Smooth muscle cell (in vitro differentiated cells): ENCODE measurements around the gene KIF23. TPM values are rescaled to one million over a fixed set of nuclear protein-coding genes. Genes with fewer than 3 reads are reported as not detected.

Source experiments
- DNase-seq: peaks from one replicate; lab custom pipeline; 2025; ENCODE audit not compliant: unreplicated experiment; lab: John Stamatoyannopoulos, UW
- H2AFZ ChIP-seq: fragments of 200-600 bp; sonication (generic); 2 replicates; pipeline ENCODE4 v1.6.0; 2016; ENCODE audit warnings: antibody characterized with exemption, low read depth, mild to moderate bottlenecking
- H3F3A ChIP-seq: fragments of 200-600 bp; sonication (generic); 2 replicates; pipeline ENCODE4 v1.6.0; 2017; ENCODE audit warnings: antibody characterized with exemption, low read depth
- H3K27ac ChIP-seq: fragments of 200-600 bp; sonication (generic); 2 replicates; pipeline ENCODE4 v1.5.1; 2016; ENCODE audit warnings: low read depth, mild to moderate bottlenecking
- H3K27me3 ChIP-seq: fragments of 200-600 bp; sonication (generic); 2 replicates; pipeline ENCODE4 v1.6.1; 2016; ENCODE audit warnings: low read depth, mild to moderate bottlenecking
- H3K36me3 ChIP-seq: fragments of 200-600 bp; sonication (generic); 2 replicates; pipeline ENCODE4 v1.5.1; 2016; ENCODE audit warnings: low read depth
- H3K4me1 ChIP-seq: fragments of 200-600 bp; sonication (generic); 2 replicates; pipeline ENCODE4 v1.5.1; 2016; ENCODE audit warnings: low read depth
- H3K4me2 ChIP-seq: fragments of 200-600 bp; sonication (generic); 2 replicates; pipeline ENCODE4 v1.6.0; 2016; ENCODE audit warnings: mild to moderate bottlenecking
- H3K4me3 ChIP-seq: fragments of 200-600 bp; sonication (generic); 2 replicates; pipeline ENCODE4 v1.5.1; 2016; ENCODE audit warnings: mild to moderate bottlenecking
- H3K79me2 ChIP-seq: fragments of 200-600 bp; sonication (generic); 2 replicates; pipeline ENCODE4 v1.6.0; 2016; ENCODE audit warnings: low read depth, mild to moderate bottlenecking
- H3K9ac ChIP-seq: fragments of 200-600 bp; sonication (generic); 2 replicates; pipeline ENCODE4 v1.6.0; 2016; ENCODE audit warnings: low read depth
- H3K9me3 ChIP-seq: fragments of 200-600 bp; sonication (generic); replicated peaks from 2 replicates; pipeline ENCODE4 v1.5.1; 2016; ENCODE audit warnings: low read depth
- H4K20me1 ChIP-seq: fragments of 200-600 bp; sonication (generic); 2 replicates; pipeline ENCODE4 v1.6.0; 2016; ENCODE audit warnings: low read depth
- CTCF ChIP-seq: fragments of 200-600 bp; sonication (generic); IDR thresholded peaks from 2 replicates; pipeline ENCODE4 v1.5.1; 2017; ENCODE audit warnings: borderline replicate concordance, mild to moderate bottlenecking, antibody characterized with exemption; ENCODE audit not compliant: insufficient read depth, poor library complexity, severe bottlenecking
- WGBS: methylation state at CpG from one replicate; pipeline ENCODE4 v1.1.7; 2016; ENCODE audit warnings: low lambda C conversion rate; 5-methylcytosine and 5-hydroxymethylcytosine counted together
- polyA plus RNA-seq: library from polyadenylated mRNA; unstranded; fragments of >200 nt; fragmentation: Nextera tagmentation; extraction: Ambion mirVana; gene quantifications from 2 replicates; pipeline ENCODE4 v1.2.1, GENCODE V29; 2016
- total RNA-seq: library from RNA; depleted of rRNA; stranded (reverse); fragments of >200 nt; gene quantifications from 2 replicates; pipeline ENCODE4 v1.2.3, GENCODE V29; 2014

The KIF23 gene
- total and polyA plus RNA-seq, 2 experiments from 2014 or later = 14.3 to 44.1 TPM

GRCh38 chr15:69493406-69493805 lies 79.3 kb downstream of the KIF23 start:
- Histone ChIP-seq H3K4me1 (no peaks in the 10 kb centered on the region), H3K9me3 (no peaks in the 10 kb centered on the region), H3K27ac (no peak overlapping the region), H3K4me3 (no peak overlapping the region), H2AFZ (no peak overlapping the region), H3K27me3 (no peaks in the 10 kb centered on the region), H4K20me1 (no peaks in the 10 kb centered on the region), H3K36me3 (no peaks in the 10 kb centered on the region), H3K9ac (no peak overlapping the region), H3K79me2 (no peaks in the 10 kb centered on the region), H3K4me2 (no peak overlapping the region), H3F3A (no peaks in the 10 kb centered on the region)
- DNase-seq = no peak
- WGBS = 93% methylated on average over 2 of the region's 2 CpGs
- TF ChIP-seq CTCF = no peak

- no peak for TF ChIP-seq CTCF
- Histone ChIP-seq H3K27me3 (no peaks in the 10 kb centered on the region), H3K4me3 (no peak overlapping the region), H3K27ac (no peak overlapping the region), H3K79me2 (no peaks in the 10 kb centered on the region), H3K4me2 (no peak overlapping the region), H3K9ac (no peak overlapping the region), H3K4me1 (peaks cover 6% of the 10 kb centered on the region), H3K36me3 (no peaks in the 10 kb centered on the region), H3F3A (no peaks in the 10 kb centered on the region), H3K9me3 (no peaks in the 10 kb centered on the region), H4K20me1 (no peaks in the 10 kb centered on the region), H2AFZ (no peak overlapping the region)
- DNase-seq = no peak
- 83% methylated on average over 2 of the region's 2 CpGs for WGBS
Measured at GRCh38 chr15:69496001-69496400, 81.9 kb downstream of the KIF23 start.

- Histone ChIP-seq H3K4me2 (no peak overlapping the region), H3K9me3 (no peaks in the 10 kb centered on the region), H3K79me2 (no peaks in the 10 kb centered on the region), H3K36me3 (no peaks in the 10 kb centered on the region), H3K27ac (no peak overlapping the region), H2AFZ (no peak overlapping the region), H3K4me1 (peaks cover 6% of the 10 kb centered on the region), H3K4me3 (no peak overlapping the region), H3F3A (no peaks in the 10 kb centered on the region), H3K27me3 (no peaks in the 10 kb centered on the region), H3K9ac (no peak overlapping the region), H4K20me1 (no peaks in the 10 kb centered on the region)
- WGBS = 89% methylated on average over 1 of the region's 1 CpG
- no peak for TF ChIP-seq CTCF
- no peak for DNase-seq
Measured at GRCh38 chr15:69497076-69497475, 82.9 kb downstream of the KIF23 start.

- no peaks in the 10 kb centered on the region for H4K20me1 ChIP-seq
- no peak for DNase-seq
- H3K27ac ChIP-seq = no peak overlapping the region
- H3K9me3 ChIP-seq = no peaks in the 10 kb centered on the region
- H3K36me3 ChIP-seq = no peaks in the 10 kb centered on the region
- H3K9ac ChIP-seq = no peak overlapping the region
- no peak overlapping the region for H3K4me2 ChIP-seq
- no peaks in the 10 kb centered on the region for H3K27me3 ChIP-seq
- no peak for TF ChIP-seq CTCF
- no peak overlapping the region for H2AFZ ChIP-seq
- peaks cover 6% of the 10 kb centered on the region for H3K4me1 ChIP-seq
- 82% methylated on average over 1 of the region's 1 CpG for whole genome bisulfite sequencing
- no peak overlapping the region for H3K4me3 ChIP-seq
- no peaks in the 10 kb centered on the region for H3K79me2 ChIP-seq
- no peaks in the 10 kb centered on the region for H3F3A ChIP-seq
Measured at GRCh38 chr15:69497667-69498066, 83.5 kb downstream of the KIF23 start.
